DOHH2 (cell line): ENCODE results near the gene ZNG1A.
"Not testable (repeated sequence)": the region's sequence is repeated elsewhere in the genome, so short reads cannot be mapped to it uniquely, and the experiment has no call there.

ENCODE experiments used
- CTCF ChIP-seq: fragments of 200-600 bp; sonication (generic); IDR thresholded peaks from one replicate; pipeline ENCODE4 v1.5.1; 2014; ENCODE audit warnings: antibody characterized with exemption, mild to moderate bottlenecking, low read depth, low read length; ENCODE audit not compliant: poor library complexity, severe bottlenecking
- EZH2phosphoT487 ChIP-seq: fragments of 200-600 bp; sonication (generic); IDR thresholded peaks from 2 replicates; pipeline ENCODE4 v1.6.1; 2017; ENCODE audit warnings: borderline replicate concordance, mild to moderate bottlenecking, antibody characterized with exemption, low read length, moderate library complexity, mixed read lengths

GRCh38 chr9:159871-160270 lies 19.0 kb downstream of the ZNG1A start:
- TF ChIP-seq CTCF, EZH2phosphoT487: not testable (repeated sequence)
